Measurements from ENCODE around the gene DENND1C.

Gene DENND1C

DNA sequence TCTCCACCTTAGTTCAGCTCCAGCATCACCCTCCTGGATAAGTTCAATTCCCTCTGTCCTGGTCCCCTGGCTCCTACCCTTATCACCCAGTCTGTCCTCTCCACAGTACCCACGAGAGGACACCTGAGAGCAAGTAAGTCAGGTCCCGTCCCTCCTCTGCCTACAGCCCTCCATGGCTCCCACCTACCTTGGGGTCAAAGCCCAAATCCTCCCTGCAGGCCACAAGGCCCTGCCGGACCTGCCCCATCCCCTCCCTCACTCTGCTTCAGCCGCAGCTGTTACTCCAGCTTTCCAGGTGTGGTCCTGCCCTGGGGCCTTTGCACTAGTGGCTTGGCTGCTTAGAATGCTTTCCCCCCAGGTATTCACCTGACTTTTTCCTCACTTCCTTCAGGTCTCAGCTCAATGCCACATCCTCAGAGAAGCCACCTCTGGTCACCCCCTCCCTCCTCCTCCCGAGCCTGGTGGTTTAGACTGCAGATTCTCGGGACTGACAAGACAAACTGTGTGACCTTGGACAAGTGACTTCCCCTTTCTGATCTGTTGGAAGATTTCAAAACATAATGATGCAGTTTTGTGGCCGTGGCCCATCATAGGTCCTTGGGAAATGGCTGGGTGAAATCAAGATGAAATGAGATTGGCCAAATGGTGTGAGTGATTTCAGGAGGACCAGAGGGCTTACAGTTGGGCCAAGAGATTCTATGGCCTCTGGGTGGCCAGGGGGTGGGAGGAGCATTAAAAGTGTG is 16.9 kb upstream of the DENND1C start:
- Mint-ChIP-seq H3K27me3 (peaks cover 50% of the 10 kb centered on the region), H3K9me3 (no peaks in the 10 kb centered on the region), H3K4me1 (ENCODE audit: low read depth) (peaks cover 24% of the 10 kb centered on the region), H3K27ac (peak overlapping the region; percentile 47), H3K4me3 (no peak overlapping the region), H3K36me3 (ENCODE audit: low read depth) (no peaks in the 10 kb centered on the region)
- intact Hi-C loops (cut with micrococcal nuclease): no loop called here

DNA sequence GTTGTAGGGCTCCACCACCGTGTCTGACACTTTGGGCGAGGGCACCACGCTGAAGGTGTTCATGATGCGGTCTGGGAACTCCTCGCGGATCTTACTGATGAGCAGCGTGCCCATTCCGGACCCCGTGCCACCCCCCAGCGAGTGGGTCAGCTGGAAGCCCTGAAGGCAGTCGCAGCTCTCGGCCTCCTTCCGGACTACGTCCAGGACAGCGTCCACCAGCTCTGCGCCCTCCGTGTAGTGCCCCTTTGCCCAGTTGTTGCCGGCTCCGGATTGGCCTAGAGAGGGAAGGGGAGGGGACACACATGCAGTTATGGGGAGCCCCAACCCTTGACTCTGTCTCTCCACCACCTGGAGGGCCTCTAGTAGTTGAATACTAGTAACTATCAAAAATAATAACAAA is 14.4 kb upstream of the DENND1C start:
- Mint-ChIP-seq H3K27ac (no peak overlapping the region), H3K4me1 (ENCODE audit: low read depth) (peaks cover 12% of the 10 kb centered on the region), H3K36me3 (ENCODE audit: low read depth) (no peaks in the 10 kb centered on the region), H3K27me3 (peaks cover 35% of the 10 kb centered on the region), H3K9me3 (peaks cover 14% of the 10 kb centered on the region), H3K4me3 (no peak overlapping the region)
- intact Hi-C loops (cut with micrococcal nuclease): no loop called here

DNA sequence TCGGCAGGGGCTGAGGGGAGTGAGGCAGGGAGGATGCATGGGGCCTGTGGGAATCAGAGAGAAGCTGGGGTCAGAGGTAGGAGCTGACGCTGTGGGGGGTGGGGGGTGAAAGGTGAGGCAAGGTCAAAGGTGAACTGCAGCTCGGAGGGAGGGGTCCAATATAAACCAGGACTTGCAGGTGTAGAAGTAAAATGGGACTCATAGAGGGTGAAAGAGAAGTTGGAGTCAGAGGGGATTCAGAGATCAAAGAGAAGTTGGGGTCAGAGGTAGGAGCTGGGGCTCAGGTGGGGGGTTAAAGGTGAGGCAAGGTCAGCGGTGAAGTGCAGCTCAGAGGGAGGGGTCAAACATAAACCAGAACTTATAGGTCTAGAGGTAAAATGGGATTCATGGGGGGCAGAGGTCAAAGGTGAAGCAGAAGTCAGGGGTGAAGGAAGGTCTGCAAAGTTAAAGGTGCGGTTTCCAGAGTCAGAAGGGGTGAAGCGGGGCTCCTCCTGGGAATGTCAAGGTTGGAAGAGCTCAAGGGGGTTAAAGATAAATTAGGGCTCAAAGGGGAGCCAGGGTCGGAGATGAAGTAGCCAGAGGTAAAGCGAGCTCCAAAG is 12.9 kb upstream of the DENND1C start:
- H3K36me3 Mint-ChIP-seq (ENCODE audit: low read depth): no peaks in the 10 kb centered on the region
- peaks cover 19% of the 10 kb centered on the region for H3K4me1 Mint-ChIP-seq (ENCODE audit: low read depth)
- H3K4me3 Mint-ChIP-seq: no peak overlapping the region
- H3K27ac Mint-ChIP-seq: no peak overlapping the region
- intact Hi-C loops (cut with micrococcal nuclease): no loop called here
- peaks cover 14% of the 10 kb centered on the region for H3K9me3 Mint-ChIP-seq
- peaks cover 23% of the 10 kb centered on the region for H3K27me3 Mint-ChIP-seq

DNA sequence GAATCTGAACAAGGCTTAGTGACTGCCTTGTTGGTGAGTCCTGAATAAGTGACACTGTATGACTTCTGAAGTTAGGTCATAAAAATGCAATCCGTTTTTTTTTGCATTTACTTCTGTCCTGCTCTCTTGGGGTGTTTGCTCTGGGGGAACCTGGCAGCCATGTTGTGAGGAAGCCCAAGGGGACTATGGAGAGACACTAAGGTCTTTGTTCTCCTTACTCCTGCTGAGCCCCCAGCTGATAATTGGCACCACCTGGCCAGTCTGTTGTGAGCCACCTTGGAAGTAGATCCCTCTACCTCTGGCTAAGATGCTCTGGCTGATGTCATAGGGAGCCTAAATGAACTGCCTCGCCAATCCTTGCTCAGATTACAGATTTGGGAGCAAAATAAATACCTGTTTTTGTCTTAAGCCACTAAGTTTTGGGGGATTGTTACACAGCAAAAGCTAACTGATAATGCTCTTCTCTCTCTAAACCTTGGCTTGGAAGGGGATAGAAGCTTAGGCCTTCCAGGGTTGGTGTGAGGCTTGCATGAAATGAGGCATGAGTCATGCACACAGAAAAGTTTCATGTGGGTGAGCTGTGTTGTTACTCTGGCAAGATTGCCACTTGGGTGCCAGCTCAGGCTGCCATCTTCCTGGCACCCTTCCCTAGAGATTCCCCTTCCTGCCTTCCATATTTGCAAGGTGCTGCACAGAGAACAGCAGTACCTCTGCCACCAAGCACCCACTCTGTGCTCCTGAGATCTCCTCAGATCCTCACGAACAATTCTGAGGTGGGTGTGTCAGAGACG is 10.4 kb upstream of the DENND1C start:
- Mint-ChIP-seq H3K36me3 (ENCODE audit: low read depth) (no peaks in the 10 kb centered on the region), H3K4me3 (no peak overlapping the region), H3K9me3 (peaks cover 14% of the 10 kb centered on the region), H3K27ac (no peak overlapping the region), H3K4me1 (ENCODE audit: low read depth) (peaks cover 13% of the 10 kb centered on the region), H3K27me3 (peaks cover 21% of the 10 kb centered on the region)
- intact Hi-C loops (cut with micrococcal nuclease): no loop called here

DNA sequence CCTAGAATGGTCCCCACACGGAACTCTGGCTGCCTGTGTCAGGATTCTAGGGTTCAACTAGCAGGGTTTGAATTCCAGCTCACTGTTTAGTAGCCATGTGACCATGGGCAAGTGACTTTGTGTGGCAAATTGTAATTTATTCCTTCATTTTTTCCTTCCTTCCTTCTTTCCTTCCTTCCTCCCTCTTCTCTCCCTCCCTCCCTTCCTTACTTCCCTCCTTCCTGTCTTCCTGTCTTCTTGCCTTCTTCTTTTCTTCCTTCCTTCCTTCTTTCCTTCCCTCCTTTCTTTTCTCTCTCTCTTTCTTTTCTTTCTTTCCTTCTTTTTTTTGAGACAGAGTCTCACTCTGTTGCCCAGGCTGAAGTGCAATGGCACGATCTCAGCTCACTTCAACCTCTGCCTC is 8.5 kb upstream of the DENND1C start:
- Mint-ChIP-seq H3K36me3 (ENCODE audit: low read depth) (no peaks in the 10 kb centered on the region), H3K4me3 (peak overlapping the region; percentile 33), H3K27me3 (peaks cover 21% of the 10 kb centered on the region), H3K4me1 (ENCODE audit: low read depth) (peaks cover 13% of the 10 kb centered on the region), H3K27ac (peak overlapping the region; percentile 71), H3K9me3 (peaks cover 14% of the 10 kb centered on the region)
- intact Hi-C loops (cut with micrococcal nuclease): no loop called here

DNA sequence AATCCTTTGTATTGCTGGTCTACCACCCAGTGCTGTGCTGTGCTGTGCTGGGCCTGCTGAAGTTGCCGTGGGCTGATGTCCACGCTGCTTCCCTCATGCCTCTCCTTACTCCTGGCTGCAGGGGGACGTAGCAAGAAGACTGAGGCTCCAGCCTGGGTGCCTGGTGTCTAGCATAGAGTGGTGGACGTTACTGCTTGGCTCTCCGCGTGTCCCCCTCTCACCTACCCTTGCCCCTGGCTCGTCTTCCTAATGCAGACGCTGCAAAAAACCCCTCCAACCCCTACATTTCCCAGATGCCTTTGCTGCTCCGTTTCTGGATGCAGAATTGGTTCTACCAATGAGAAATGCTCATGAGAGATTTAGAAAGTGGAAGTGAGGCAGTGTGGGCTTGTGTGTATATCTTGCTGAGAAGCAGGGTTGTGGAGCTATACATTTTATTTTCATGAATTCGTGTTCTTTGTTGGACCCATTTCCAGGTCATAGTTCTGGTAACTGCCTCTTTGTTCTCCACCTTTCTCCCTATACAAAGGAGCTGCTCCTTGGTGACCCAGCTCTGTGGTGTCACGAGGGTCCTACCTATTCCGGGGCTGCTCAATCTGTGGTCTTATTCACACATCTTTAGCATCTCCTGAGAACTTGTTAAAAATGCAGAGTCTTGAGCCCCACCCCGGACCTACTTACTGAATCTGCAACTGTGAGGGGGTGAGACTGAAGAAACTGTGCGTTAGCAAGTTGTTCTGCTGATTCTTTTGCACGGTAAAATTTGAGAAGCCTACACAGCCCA is 7.9 kb upstream of the DENND1C start:
- H3K4me1 Mint-ChIP-seq (ENCODE audit: low read depth): peaks cover 13% of the 10 kb centered on the region
- intact Hi-C loops (cut with micrococcal nuclease): no loop called here
- peaks cover 17% of the 10 kb centered on the region for H3K27me3 Mint-ChIP-seq
- peaks cover 14% of the 10 kb centered on the region for H3K9me3 Mint-ChIP-seq
- H3K27ac Mint-ChIP-seq: peak overlapping the region; percentile 71
- peak overlapping the region; percentile 15 for H3K4me3 Mint-ChIP-seq
- H3K36me3 Mint-ChIP-seq (ENCODE audit: low read depth): no peaks in the 10 kb centered on the region

DNA sequence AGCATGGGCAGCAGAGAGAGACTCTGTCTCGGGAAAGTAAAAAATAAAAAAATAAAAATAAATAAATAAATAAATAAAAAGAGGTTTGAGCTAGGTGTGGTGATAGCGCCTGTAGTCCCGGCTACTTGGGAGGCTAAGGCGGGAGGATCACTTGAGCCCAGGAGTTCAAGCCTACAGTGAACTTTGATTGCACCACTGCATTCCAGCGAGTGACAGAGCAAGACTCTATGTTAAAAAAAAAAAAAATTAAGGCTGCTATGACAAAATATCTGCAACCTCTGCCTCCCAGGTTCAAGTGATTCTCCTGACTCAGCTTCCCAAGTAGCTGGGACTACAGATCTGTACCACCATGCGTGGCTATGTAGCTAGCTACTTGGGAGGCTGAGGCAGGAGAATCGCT is 3.2 kb upstream of the DENND1C start:
- Mint-ChIP-seq H3K9me3 (no peaks in the 10 kb centered on the region), H3K27ac (no peak overlapping the region), H3K36me3 (ENCODE audit: low read depth) (peaks cover 13% of the 10 kb centered on the region), H3K4me1 (ENCODE audit: low read depth) (peaks cover 32% of the 10 kb centered on the region), H3K27me3 (peaks cover 5% of the 10 kb centered on the region), H3K4me3 (no peak overlapping the region)
- intact Hi-C loops (cut with micrococcal nuclease): no loop called here

DNA sequence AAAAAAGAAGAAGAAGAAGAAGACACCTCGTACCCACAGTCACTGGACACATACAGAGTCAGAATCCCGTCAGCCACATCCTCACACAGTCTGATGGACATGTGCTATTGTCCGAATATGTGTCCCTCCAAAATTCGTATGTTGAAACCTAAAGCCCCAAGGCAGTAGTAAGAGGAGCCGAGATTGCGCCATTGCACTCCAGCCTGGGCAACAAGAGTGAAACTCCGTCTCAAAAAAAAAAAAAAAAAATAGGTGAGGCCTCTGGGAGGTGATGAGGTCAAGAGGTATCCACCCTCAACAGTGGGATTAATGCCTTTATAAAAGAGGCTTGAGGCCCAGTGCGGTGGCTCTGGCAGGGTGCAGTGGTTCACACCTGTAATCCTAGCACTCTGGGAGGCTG is 2.6 kb upstream of the DENND1C start:
- no peak overlapping the region for H3K4me3 Mint-ChIP-seq
- H3K4me1 Mint-ChIP-seq (ENCODE audit: low read depth): peaks cover 30% of the 10 kb centered on the region
- H3K36me3 Mint-ChIP-seq (ENCODE audit: low read depth): peaks cover 19% of the 10 kb centered on the region
- no peak overlapping the region for H3K27ac Mint-ChIP-seq
- intact Hi-C loops (cut with micrococcal nuclease): no loop called here
- H3K9me3 Mint-ChIP-seq: no peaks in the 10 kb centered on the region
- peaks cover 5% of the 10 kb centered on the region for H3K27me3 Mint-ChIP-seq

DNA sequence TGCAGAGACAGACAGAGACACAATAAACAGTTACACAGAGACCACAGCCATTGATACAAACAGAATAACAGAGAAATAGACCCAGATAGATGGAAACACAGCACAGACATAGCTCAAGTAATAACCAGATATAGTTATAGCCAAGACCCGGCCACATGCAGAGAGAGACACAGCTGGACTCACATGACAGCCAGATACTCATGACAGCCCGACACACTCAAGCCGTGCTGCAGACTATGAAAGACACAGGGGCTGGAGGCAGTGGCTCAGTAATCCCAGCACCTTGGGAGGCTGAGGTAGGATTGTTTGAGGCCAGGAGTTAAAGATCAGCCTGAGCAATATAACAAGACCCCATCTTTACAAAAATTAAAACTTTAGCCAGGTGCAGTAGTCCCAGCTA is 1.6 kb upstream of the DENND1C start:
- peaks cover 29% of the 10 kb centered on the region for H3K36me3 Mint-ChIP-seq (ENCODE audit: low read depth)
- H3K9me3 Mint-ChIP-seq: no peaks in the 10 kb centered on the region
- intact Hi-C loops (cut with micrococcal nuclease): no loop called here
- H3K4me3 Mint-ChIP-seq: no peak overlapping the region
- H3K4me1 Mint-ChIP-seq (ENCODE audit: low read depth): peaks cover 27% of the 10 kb centered on the region
- peaks cover 4% of the 10 kb centered on the region for H3K27me3 Mint-ChIP-seq
- H3K27ac Mint-ChIP-seq: no peak overlapping the region

DNA sequence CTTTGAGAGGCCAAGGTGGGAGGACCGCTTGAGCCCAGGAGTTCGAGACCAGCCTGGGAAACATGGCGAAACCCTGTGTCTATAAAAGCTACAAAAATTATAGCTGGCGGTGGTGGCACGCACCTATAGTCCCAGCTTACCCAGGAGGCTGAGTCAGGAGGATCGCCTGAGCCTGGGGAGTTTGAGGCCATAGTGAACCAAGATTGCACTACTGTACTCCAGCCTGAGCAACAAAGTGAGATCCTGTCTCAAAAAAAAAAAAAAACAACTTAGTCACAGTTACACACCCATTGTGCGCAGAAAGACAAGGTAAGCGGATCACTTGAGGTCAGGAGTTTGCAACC is 728 bp upstream of the DENND1C start:
- Mint-ChIP-seq H3K27ac (peak overlapping the region; percentile 91), H3K36me3 (ENCODE audit: low read depth) (peaks cover 37% of the 10 kb centered on the region), H3K4me3 (peak overlapping the region; percentile 82), H3K9me3 (no peaks in the 10 kb centered on the region), H3K4me1 (ENCODE audit: low read depth) (peaks cover 27% of the 10 kb centered on the region), H3K27me3 (peaks cover under 1% of the 10 kb centered on the region)
- intact Hi-C loops (cut with micrococcal nuclease): no loop called here

DNA sequence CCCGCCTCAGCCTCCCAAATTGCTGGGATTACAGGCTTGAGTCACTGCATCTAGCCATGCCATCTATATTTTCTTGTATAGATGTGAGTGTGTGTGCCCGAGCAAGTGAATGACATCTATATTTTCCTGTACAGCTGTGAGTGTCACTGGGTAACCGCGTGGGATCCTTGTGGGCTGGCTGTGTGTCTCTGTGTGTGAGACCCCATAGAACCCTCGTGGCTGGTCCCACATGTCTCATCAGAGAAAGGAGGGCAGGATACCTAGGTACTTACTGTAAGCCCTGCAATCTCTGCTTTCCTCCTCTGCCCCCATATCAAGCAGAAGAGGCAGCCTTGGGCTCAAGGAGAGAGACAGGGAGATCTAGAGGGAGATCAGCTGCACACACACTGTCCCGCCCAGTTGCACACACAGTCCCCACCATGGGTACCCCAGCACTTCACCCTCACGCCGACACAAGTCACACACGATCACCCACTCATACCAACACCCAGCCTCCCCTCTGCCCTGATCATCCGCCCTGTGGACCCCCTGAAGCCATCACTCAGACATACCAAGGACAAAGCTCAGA is 655 bp downstream of the DENND1C start:
- no peaks in the 10 kb centered on the region for H3K27me3 Mint-ChIP-seq
- intact Hi-C loops (cut with micrococcal nuclease): no loop called here
- H3K4me1 Mint-ChIP-seq (ENCODE audit: low read depth): peaks cover 27% of the 10 kb centered on the region
- H3K36me3 Mint-ChIP-seq (ENCODE audit: low read depth): peaks cover 51% of the 10 kb centered on the region
- H3K9me3 Mint-ChIP-seq: no peaks in the 10 kb centered on the region
- peak overlapping the region; percentile 91 for H3K27ac Mint-ChIP-seq
- peak overlapping the region; percentile 82 for H3K4me3 Mint-ChIP-seq

DNA sequence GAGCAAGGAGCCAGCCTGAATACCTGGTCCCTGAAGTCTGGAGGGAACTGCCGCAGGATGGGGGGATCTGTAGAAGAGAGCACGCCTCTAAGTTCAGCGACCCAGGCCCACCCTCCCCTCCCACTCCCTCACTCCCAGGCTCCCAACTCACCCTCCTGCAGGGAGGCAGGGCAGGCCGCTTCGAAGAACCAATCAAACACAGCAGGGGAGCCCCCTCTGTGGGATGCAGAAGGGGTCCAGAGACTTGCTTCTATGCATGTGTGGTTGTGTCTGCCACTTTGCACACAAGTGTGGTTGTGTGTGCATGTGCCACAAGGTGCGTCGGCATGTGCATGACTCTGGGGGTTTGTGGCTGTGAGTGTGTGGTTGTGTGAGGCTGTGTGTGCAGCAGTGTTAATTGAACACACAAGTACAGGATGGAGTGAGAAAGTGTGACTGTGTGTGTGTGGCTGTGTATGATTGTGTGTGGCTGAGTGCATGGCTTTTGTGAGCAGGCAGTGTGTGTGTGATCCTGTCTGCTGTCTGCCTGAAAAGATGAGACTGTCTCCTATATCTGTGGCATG is 1.7 kb downstream of the DENND1C start:
- Mint-ChIP-seq H3K36me3 (ENCODE audit: low read depth) (peaks cover 61% of the 10 kb centered on the region), H3K9me3 (no peaks in the 10 kb centered on the region), H3K27ac (no peak overlapping the region), H3K4me1 (ENCODE audit: low read depth) (peaks cover 27% of the 10 kb centered on the region), H3K4me3 (no peak overlapping the region), H3K27me3 (no peaks in the 10 kb centered on the region)
- intact Hi-C loops (cut with micrococcal nuclease): no loop called here

DNA sequence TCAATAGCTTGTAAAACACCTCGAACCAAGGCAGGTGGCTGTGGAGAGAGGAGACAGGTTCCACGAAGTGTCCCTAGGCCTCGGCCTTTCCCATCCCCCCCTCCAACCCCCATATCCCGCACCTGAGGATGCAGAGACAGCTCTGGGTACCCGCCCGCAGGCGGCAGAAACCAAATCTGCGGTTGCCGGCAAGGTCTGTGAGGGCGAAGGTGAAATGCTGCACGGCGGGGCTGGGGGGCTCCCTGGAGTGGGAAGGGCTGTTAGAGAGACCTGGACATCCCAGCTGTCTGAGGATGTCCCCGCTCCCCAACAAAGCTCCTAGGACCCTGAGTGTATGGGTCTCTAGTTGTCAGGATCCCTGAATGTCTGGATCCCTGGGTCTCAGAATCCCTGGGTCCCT is 2.8 kb downstream of the DENND1C start:
- H3K4me1 Mint-ChIP-seq (ENCODE audit: low read depth): peaks cover 27% of the 10 kb centered on the region
- H3K27ac Mint-ChIP-seq: no peak overlapping the region
- peaks cover 72% of the 10 kb centered on the region for H3K36me3 Mint-ChIP-seq (ENCODE audit: low read depth)
- no peaks in the 10 kb centered on the region for H3K27me3 Mint-ChIP-seq
- no peaks in the 10 kb centered on the region for H3K9me3 Mint-ChIP-seq
- H3K4me3 Mint-ChIP-seq: no peak overlapping the region
- intact Hi-C loops (cut with micrococcal nuclease): no loop called here

All from dendritic cell treated with granulocyte-macrophage colony-stimulating factor and Interleukin-4, amounts not matched to agents 40 ng/mL and 50 ng/mL, for 4 days (primary cell).